GM18519 (cell line): ENCODE data around the gene EXOC3L2.

Source experiments
- ATAC-seq: cut with Tn5 transposase; IDR thresholded peaks from one replicate; pipeline ENCODE4 v1.9.1; 2021; ENCODE audit warnings: mild to moderate bottlenecking, moderate library complexity; ENCODE audit not compliant: unreplicated experiment, low FRiP score

The EXOC3L2 gene

GRCh38 chr19:45163751-45164460 lies 81.3 kb downstream of the EXOC3L2 start:
- no peak for ATAC-seq

GRCh38 chr19:45163156-45163555 lies 82.1 kb downstream of the EXOC3L2 start:
- ATAC-seq = no peak

DNA sequence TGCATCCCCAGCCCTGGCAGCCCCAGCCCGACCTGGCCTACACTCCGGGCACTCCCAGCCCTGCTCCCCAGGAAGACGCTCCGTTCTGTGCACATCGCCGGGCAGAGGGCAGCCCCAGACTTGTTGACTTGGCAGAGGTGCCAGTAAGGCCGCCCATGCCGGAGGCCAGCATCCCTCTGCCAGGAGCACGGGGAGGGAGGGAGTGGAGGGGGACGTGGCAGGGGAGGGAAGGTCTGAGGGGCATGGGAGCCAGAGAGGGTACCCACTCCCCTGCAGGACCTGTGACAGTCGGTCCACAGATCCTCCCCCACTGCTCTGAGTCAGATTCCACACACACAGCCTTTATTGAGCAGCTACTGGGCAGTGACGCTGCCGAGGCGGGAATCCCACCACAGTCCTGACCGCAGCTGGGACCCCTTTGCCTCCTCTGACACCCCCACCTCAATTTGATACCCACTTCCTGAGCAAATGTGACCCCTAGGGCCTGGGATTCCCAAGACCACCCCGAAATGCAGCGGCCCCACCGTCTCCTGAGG lies 82.5 kb downstream of the EXOC3L2 start:
- no peak for ATAC-seq
